ENCODE measurements around the gene POLD1. TPM values are rescaled to one million over a fixed set of nuclear protein-coding genes. Genes with fewer than 3 reads are reported as not detected.
A peak's percentile ranks its signal among the peaks of the same experiment; 100 is the strongest.

The POLD1 gene
- total RNA-seq, 1 experiment from 2014 or later: 31.9 TPM

DNA sequence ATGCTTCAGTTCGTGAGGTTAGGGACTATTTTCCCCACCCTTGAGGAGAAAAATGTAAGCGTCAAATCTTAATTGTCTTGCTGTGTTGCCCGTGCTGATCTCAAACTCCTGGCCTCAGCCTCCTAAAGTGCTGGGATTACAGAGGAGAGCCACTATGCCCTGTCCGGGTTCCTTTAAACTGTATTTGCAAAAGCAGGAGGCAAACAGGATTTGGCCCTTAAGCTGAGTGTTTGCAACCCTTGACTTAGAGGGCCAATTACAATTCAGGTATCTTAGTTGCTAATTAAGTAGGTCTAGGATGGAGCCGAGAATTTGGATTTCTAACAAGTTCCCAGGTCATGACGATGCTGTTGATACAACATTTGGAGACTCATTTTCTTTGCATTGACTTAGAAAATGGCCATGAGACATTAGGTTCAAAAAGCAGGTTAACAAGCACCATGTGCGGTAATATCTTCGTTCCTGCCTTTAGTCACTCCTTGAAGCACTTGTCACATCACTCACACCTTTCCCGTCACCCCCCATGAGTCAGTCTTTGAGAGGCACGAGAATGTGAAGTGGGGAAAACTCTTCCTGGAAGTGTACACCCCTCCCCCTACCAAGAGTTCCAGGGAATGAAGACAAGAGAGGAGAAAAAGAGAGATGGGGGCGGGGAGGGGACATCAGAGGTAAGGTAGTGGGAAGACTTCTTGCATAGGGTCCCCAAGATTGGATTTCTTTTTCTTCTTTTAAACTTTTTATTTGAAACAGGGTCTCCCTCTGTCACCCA, 21.3 kb upstream of the POLD1 start:
- peaks cover 11% of the 10 kb centered on the region for H3K27me3 Mint-ChIP-seq (ENCODE audit: insufficient read depth, unreplicated experiment)
- H3K36me3 Mint-ChIP-seq (ENCODE audit: insufficient read depth, unreplicated experiment): no peaks in the 10 kb centered on the region
- H3K9me3 Mint-ChIP-seq (ENCODE audit: unreplicated experiment): no peaks in the 10 kb centered on the region
- DNase-seq (ENCODE audit: unreplicated experiment): no peak
- H3K4me1 Mint-ChIP-seq (ENCODE audit: insufficient read depth, unreplicated experiment): peaks cover 4% of the 10 kb centered on the region
- no TSS peak for BruUV-seq (replicated peaks)
- H3K4me3 Mint-ChIP-seq (ENCODE audit: unreplicated experiment): no peak overlapping the region
- intact Hi-C loops (cut with micrococcal nuclease): no loop called here
- ChIA-PET POLR2A (interaction anchor here (1.4 kb wide), 1 partner anchor 22 kb away, joined by 4 read pairs; no protein-coding TSS in a partner anchor), CTCF (no interaction called here)
- no peak overlapping the region for H3K27ac Mint-ChIP-seq (ENCODE audit: low read depth, unreplicated experiment)
- TF ChIP-seq, protein P1, sequence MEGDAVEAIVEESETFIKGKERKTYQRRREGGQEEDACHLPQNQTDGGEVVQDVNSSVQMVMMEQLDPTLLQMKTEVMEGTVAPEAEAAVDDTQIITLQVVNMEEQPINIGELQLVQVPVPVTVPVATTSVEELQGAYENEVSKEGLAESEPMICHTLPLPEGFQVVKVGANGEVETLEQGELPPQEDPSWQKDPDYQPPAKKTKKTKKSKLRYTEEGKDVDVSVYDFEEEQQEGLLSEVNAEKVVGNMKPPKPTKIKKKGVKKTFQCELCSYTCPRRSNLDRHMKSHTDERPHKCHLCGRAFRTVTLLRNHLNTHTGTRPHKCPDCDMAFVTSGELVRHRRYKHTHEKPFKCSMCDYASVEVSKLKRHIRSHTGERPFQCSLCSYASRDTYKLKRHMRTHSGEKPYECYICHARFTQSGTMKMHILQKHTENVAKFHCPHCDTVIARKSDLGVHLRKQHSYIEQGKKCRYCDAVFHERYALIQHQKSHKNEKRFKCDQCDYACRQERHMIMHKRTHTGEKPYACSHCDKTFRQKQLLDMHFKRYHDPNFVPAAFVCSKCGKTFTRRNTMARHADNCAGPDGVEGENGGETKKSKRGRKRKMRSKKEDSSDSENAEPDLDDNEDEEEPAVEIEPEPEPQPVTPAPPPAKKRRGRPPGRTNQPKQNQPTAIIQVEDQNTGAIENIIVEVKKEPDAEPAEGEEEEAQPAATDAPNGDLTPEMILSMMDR (IDR thresholded peaks at IDR 0.05; ENCODE audit: unreplicated experiment): no peak

DNA sequence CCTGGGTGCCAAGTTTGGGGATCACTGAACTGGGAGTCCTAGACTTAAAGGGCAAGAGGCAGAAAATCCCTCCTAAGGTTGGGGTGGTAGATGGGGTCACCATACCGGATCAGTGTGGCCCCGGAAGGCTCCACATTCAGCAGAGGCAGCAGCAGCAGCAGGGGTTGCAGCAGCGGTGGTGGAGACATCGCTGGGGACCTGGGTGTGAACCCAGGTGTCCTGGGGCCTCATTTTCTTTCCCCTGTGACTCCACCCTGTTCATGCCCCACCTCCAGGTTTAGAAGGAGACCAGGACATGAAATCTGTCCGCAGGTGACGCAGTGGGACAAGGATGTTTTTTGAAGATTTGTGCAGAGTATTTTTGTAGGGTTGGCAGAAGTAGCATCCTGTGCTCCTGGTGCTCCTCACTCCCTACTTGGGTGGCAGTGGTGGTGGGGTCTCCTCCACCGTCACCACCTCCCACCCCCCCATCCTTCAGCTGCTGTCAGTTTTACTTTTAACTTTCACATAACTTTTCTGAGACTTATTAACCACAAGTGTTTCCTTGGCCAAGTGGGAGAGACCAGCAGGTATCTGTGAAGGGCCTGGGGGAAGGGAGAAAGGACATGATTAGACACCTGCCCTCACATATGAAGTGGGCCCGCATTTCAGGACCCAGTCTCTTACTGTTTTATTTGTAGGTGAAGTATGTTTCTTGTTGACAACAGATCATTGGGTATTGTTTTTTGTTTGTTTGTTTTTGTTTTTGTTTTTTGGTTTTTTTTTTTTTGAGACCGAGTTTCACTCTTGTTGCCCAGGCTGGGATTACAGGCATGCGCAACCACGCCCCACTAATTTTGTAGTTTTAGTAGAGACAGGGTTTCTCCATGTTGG, 18.5 kb upstream of the POLD1 start, which contains the start of gene NAPSA:
NAPSA (minus strand) TSS at position 206 of the 873 bp plus-strand sequence; CDS start at position 188, 18 bp downstream.
- Mint-ChIP-seq H3K36me3 (ENCODE audit: insufficient read depth, unreplicated experiment) (no peaks in the 10 kb centered on the region), H3K9me3 (ENCODE audit: unreplicated experiment) (no peaks in the 10 kb centered on the region), H3K27ac (ENCODE audit: low read depth, unreplicated experiment) (no peak within 1 kb of the TSS), H3K4me3 (ENCODE audit: unreplicated experiment) (no peak within 1 kb of the TSS), H3K4me1 (ENCODE audit: insufficient read depth, unreplicated experiment) (peaks cover 10% of the 10 kb centered on the region), H3K27me3 (ENCODE audit: insufficient read depth, unreplicated experiment) (peaks cover 11% of the 10 kb centered on the region)
- no TSS peak for BruUV-seq (replicated peaks)
- TF ChIP-seq, protein P1 (IDR thresholded peaks at IDR 0.05; ENCODE audit: unreplicated experiment): no peak
- CTCF ChIA-PET: interaction anchor here (0.5 to 2.0 kb wide), 11 partner anchors 8 to 656 kb away, joined by 3 to 6 read pairs (median 3); no protein-coding TSS in a partner anchor
- DNase-seq (ENCODE audit: unreplicated experiment): no peak
- intact Hi-C loops (cut with micrococcal nuclease): loop anchor here (5.0 kb wide), 1 partner anchor 192 kb away; no protein-coding TSS in a partner anchor
- POLR2A ChIA-PET: no interaction called here

DNA sequence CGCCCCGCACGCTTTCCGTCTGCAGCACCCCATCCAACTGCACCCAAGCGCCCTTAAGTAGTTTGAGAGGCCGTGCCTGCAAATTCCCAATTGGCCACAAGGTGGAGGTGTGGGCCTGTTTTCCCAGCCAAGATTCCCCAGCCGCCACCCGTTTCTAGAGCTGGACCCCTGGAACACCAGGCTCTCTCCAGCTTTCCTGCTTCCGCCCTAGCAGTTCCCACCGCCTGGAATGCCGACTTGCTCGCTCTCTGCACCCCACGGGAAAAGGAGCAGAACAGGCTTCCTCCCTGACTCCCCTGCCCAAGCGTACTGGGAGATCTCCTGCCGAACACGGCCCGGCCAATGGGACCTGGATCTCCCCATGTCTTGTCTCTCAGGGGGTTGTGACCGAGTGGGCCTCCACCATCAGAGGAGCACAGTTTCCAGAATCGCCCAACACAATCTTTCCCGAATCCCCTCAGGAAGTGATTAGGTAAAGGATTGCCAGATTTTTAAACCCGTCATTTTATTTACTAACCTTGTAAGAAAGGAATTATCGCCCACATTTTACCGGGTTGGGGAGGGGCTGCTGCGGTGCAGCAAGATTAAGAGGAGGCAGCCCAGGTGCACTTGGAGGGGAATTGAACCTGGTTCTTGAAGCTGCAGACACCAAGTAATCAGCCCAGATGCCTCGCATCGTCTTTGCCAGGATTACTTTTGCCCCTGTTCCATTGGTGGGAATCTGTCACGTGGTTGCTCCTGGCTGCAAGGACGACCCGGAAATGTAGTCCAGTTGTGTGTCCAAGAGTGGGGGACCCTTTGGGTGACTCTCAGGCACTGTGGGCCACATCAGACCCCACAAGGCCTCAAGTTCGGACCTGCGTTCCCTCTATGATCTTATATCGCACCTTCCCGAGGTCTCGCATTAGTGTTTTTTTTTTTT, 15.2 kb upstream of the POLD1 start:
- BruUV-seq (replicated peaks): no TSS peak
- ChIA-PET CTCF (interaction anchor here (0.5 to 2.3 kb wide), 18 partner anchors 8 to 553 kb away, joined by 3 to 19 read pairs (median 4); partner anchors contain the start of gene NR1H2), POLR2A (interaction anchor here (0.7 to 1.4 kb wide), 6 partner anchors 15 to 933 kb away, joined by 4 to 8 read pairs (median 4); partner anchors contain the start of genes JOSD2 and POLD1)
- H3K27me3 Mint-ChIP-seq (ENCODE audit: insufficient read depth, unreplicated experiment): no peaks in the 10 kb centered on the region
- DNase-seq (ENCODE audit: unreplicated experiment): peak; percentile 91
- peaks cover 6% of the 10 kb centered on the region for H3K4me1 Mint-ChIP-seq (ENCODE audit: insufficient read depth, unreplicated experiment)
- peak overlapping the region; percentile 79 for H3K27ac Mint-ChIP-seq (ENCODE audit: low read depth, unreplicated experiment)
- peak overlapping the region; percentile 89 for H3K4me3 Mint-ChIP-seq (ENCODE audit: unreplicated experiment)
- intact Hi-C loops (cut with micrococcal nuclease): loop anchor here (1.0 to 5.0 kb wide), 5 partner anchors 45 to 554 kb away; no protein-coding TSS in a partner anchor
- no peaks in the 10 kb centered on the region for H3K9me3 Mint-ChIP-seq (ENCODE audit: unreplicated experiment)
- TF ChIP-seq, protein P1 (IDR thresholded peaks at IDR 0.05; ENCODE audit: unreplicated experiment): peak; percentile 83
- no peaks in the 10 kb centered on the region for H3K36me3 Mint-ChIP-seq (ENCODE audit: insufficient read depth, unreplicated experiment)

Measured in MCF 10A (cell line).